Thyroid gland (tissue), 4 donors: Measurements from ENCODE around the gene OBSL1.

Experiments used
- CTCF ChIP-seq, 6 experiments: fragments of 200-600 bp in 3 of 6; fragments of 450-650 bp in 3 of 6; sonication (generic) in 3 of 6; IDR thresholded peaks; one replicate each; pipeline ENCODE4 v1.5.1; 2016 to 2019; ENCODE audit warnings: antibody characterized with exemption in 6 of 6, mild to moderate bottlenecking in 2 of 6, inconsistent platforms in 1 of 6, moderate library complexity in 1 of 6
- POLR2A ChIP-seq, 2 donors: fragments of 450-650 bp; IDR thresholded peaks; one replicate each; pipeline ENCODE4 v1.6.1; 2017; ENCODE audit warnings: antibody characterized with exemption in 2 of 2, mild to moderate bottlenecking in 2 of 2, moderate library complexity in 1 of 2

DNA sequence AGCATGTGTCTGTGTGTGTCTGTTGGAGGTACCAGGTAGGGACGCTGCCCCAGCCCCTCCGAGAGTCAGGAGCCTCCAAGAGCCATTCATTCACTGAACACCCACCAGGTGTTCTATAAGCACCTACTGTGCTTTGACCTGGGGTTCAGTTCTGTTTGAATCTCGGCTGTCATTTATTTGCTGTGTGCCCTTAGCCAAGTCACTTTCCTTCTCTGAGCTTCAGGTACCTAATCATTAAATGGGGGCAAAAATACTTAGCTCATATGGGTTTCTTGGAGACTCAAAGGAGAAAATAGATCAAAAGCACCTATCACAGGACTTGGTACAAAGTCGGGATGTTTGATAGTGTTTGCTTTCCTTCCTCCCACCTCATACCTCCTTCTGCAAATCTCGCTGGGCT is 43.9 kb downstream of the OBSL1 start:
- TF ChIP-seq CTCF (IDR thresholded peaks at IDR 0.05), result no peak
- TF ChIP-seq POLR2A (IDR thresholded peaks at IDR 0.05), result no peak
